CD4-positive, alpha-beta T cell (primary cell): ENCODE data around the gene SUCLG2. TPM values are rescaled to one million over a fixed set of nuclear protein-coding genes. Genes with fewer than 3 reads are reported as not detected.

Experiments
- ATAC-seq: fragments of 200-7000 bp; cut with Tn5 transposase; one replicate; pipeline ENCODE4 v1.10.0; 2022; ENCODE audit warnings: mild to moderate bottlenecking; ENCODE audit not compliant: poor library complexity
- CTCF ChIA-PET: fragments of 350-600 bp; sonication (Branson Sonifier 250); formaldehyde crosslinking; loops from one replicate; lab custom pipeline; 2021; ENCODE audit warnings: antibody characterized with exemption, inconsistent platforms; lab: Charles Lee
- POLR2A ChIA-PET: fragments of 350-600 bp; sonication (Branson Sonifier 250); formaldehyde crosslinking; loops from one replicate; lab custom pipeline; 2021; ENCODE audit warnings: antibody characterized with exemption, inconsistent platforms; lab: Charles Lee
- DNase-seq, 14 experiments: peaks; one replicate each; pipeline ENCODE4 v3.0.0-alpha.2; 2013 to 2020; ENCODE audit warnings: mixed read lengths in 2 of 14
- H3K27ac ChIP-seq, 2 donors: one replicate each; pipeline versions ENCODE4 v1.5.1 to v1.7.0; 2013; ENCODE audit warnings: low read length in 2 of 2, low read depth in 1 of 2, mild to moderate bottlenecking in 1 of 2
- H3K27me3 ChIP-seq, 2 experiments: 1 replicate in 1 of 2; 2 replicates in 1 of 2; pipeline versions ENCODE4 v1.6.1 to v1.7.0; 2013; ENCODE audit warnings: low read length in 2 of 2, control low read depth in 1 of 2, mild to moderate bottlenecking in 1 of 2, moderate library complexity in 1 of 2; ENCODE audit not compliant: insufficient read depth in 2 of 2, control insufficient read depth in 1 of 2
- H3K36me3 ChIP-seq: one replicate; pipeline ENCODE4 v1.6.1; 2013; ENCODE audit warnings: low read length, control low read depth; ENCODE audit not compliant: insufficient read depth
- H3K4me1 ChIP-seq: one replicate; pipeline ENCODE4 v1.6.1; 2013; ENCODE audit warnings: low read length, control low read depth; ENCODE audit not compliant: insufficient read depth
- H3K4me3 ChIP-seq: one replicate; pipeline ENCODE4 v1.5.1; 2013; ENCODE audit warnings: mild to moderate bottlenecking, low read length, moderate library complexity
- H3K9me3 ChIP-seq, 2 experiments: 1 replicate in 1 of 2; 2 replicates in 1 of 2; pipeline versions ENCODE4 v1.6.1 to v1.7.0; 2013; ENCODE audit warnings: low read length in 2 of 2, mild to moderate bottlenecking in 2 of 2, control low read depth in 1 of 2, moderate library complexity in 1 of 2; ENCODE audit not compliant: control insufficient read depth in 1 of 2, insufficient read depth in 1 of 2
- H3K27ac Mint-ChIP-seq: one replicate; pipeline ENCODE4 v1.8.0; 2020; ENCODE audit warnings: mixed read lengths
- H3K27me3 Mint-ChIP-seq: one replicate; pipeline ENCODE4 v1.8.0; 2021; ENCODE audit warnings: mixed read lengths
- H3K36me3 Mint-ChIP-seq: one replicate; pipeline ENCODE4 v1.8.0; 2021; ENCODE audit warnings: low read depth, mixed read lengths
- H3K4me1 Mint-ChIP-seq: one replicate; pipeline ENCODE4 v1.8.0; 2021; ENCODE audit warnings: low read depth, mixed read lengths
- H3K4me3 Mint-ChIP-seq: one replicate; pipeline ENCODE4 v1.8.0; 2020; ENCODE audit warnings: mild to moderate bottlenecking, mixed read lengths
- H3K9me3 Mint-ChIP-seq: one replicate; pipeline ENCODE4 v1.8.0; 2020; ENCODE audit warnings: mixed read lengths
- intact Hi-C, 2 experiments: fragments of 100-400 bp; cut with DNase I in 1 of 2; cut with micrococcal nuclease in 1 of 2; formaldehyde crosslinking; loops; one replicate each; pipeline versions ENCODE4 v1.15.1 to v1.9.0; 2023 to 2025; cut with DNase I, micrococcal nuclease
- total RNA-seq, 174 experiments: library from RNA in 2 of 174; stranded (reverse) in 2 of 174; gene quantifications; one replicate each; pipeline ENCODE4 v1.2.3 and lab custom pipeline; 2021 to 2026
- TF ChIP-seq, protein P1 (sequence below): fragments of 200-600 bp; IDR thresholded peaks from one replicate; pipeline ENCODE4 v1.8.0; 2022; ENCODE audit warnings: antibody characterized with exemption, mild to moderate bottlenecking

The SUCLG2 gene
- total RNA-seq, 2 experiments from 2014 or later: 51.7 to 52.4 TPM

DNA sequence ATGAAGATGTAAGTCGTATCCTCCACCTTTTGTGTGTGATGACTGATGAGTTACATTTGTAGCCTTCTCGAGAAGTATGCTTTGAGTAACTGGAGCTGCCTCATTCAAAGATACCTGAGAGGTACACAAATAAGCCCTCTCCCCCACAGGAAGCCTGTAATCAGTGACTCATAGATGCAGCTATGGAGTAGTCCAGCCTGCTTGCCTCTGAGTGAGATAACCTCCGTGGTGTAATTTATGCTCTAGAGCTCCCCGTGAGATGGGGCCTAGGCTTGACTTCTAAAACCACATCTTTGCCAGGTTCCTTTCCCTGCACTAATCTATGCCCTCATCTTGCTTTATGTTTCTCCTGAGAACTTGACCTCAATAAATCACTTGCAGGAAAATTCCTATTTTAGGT, 291.7 kb downstream of the SUCLG2 start:
- ChIA-PET POLR2A (no interaction called here), CTCF (no interaction called here)
- H3K9me3 ChIP-seq: no peaks in the 10 kb centered on the region
- H3K4me1 ChIP-seq: peaks cover 6% of the 10 kb centered on the region
- no peaks in the 10 kb centered on the region for H3K36me3 ChIP-seq
- H3K9me3 Mint-ChIP-seq: peaks cover 2% of the 10 kb centered on the region
- TF ChIP-seq, protein P1, sequence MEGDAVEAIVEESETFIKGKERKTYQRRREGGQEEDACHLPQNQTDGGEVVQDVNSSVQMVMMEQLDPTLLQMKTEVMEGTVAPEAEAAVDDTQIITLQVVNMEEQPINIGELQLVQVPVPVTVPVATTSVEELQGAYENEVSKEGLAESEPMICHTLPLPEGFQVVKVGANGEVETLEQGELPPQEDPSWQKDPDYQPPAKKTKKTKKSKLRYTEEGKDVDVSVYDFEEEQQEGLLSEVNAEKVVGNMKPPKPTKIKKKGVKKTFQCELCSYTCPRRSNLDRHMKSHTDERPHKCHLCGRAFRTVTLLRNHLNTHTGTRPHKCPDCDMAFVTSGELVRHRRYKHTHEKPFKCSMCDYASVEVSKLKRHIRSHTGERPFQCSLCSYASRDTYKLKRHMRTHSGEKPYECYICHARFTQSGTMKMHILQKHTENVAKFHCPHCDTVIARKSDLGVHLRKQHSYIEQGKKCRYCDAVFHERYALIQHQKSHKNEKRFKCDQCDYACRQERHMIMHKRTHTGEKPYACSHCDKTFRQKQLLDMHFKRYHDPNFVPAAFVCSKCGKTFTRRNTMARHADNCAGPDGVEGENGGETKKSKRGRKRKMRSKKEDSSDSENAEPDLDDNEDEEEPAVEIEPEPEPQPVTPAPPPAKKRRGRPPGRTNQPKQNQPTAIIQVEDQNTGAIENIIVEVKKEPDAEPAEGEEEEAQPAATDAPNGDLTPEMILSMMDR: no peak
- H3K4me3 Mint-ChIP-seq: no peak overlapping the region
- no peak for ATAC-seq
- H3K4me3 ChIP-seq: no peak overlapping the region
- no peak for DNase-seq
- peaks cover 15% of the 10 kb centered on the region for H3K4me1 Mint-ChIP-seq
- H3K36me3 Mint-ChIP-seq: no peaks in the 10 kb centered on the region
- H3K27me3 Mint-ChIP-seq: no peaks in the 10 kb centered on the region
- intact Hi-C loops: no loop called here
- H3K27ac Mint-ChIP-seq: no peak overlapping the region
- no peak overlapping the region for H3K27ac ChIP-seq
- no peaks in the 10 kb centered on the region for H3K27me3 ChIP-seq

DNA sequence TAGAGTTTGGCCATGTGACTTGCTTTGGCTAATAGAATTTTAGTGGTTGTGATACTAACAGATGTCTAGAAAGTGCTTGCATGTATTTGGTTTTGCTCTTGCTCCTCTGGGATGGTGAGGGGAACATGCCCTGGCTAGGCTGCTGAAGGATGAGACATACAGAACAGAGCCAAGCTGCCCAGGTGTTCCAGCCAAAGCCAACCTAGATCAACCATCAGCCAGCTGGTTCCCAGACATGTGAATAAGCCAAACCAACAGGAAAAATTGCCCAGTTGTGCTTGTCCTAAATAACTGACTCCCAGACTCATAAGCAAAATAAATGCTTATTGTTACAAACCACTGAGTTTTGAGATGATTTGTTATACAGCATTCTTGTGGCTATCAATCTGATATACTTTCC, 292.6 kb downstream of the SUCLG2 start:
- Histone ChIP-seq H3K4me3 (no peak overlapping the region), H3K4me1 (peaks cover 6% of the 10 kb centered on the region), H3K36me3 (no peaks in the 10 kb centered on the region), H3K27ac (no peak overlapping the region), H3K9me3 (no peaks in the 10 kb centered on the region), H3K27me3 (no peaks in the 10 kb centered on the region)
- no peak for DNase-seq
- no peaks in the 10 kb centered on the region for H3K36me3 Mint-ChIP-seq
- ATAC-seq: no peak
- TF ChIP-seq, protein P1: no peak
- ChIA-PET POLR2A (no interaction called here), CTCF (no interaction called here)
- H3K9me3 Mint-ChIP-seq: no peaks in the 10 kb centered on the region
- no peak overlapping the region for H3K4me3 Mint-ChIP-seq
- peaks cover 15% of the 10 kb centered on the region for H3K4me1 Mint-ChIP-seq
- H3K27me3 Mint-ChIP-seq: no peaks in the 10 kb centered on the region
- intact Hi-C loops: no loop called here
- no peak overlapping the region for H3K27ac Mint-ChIP-seq

DNA sequence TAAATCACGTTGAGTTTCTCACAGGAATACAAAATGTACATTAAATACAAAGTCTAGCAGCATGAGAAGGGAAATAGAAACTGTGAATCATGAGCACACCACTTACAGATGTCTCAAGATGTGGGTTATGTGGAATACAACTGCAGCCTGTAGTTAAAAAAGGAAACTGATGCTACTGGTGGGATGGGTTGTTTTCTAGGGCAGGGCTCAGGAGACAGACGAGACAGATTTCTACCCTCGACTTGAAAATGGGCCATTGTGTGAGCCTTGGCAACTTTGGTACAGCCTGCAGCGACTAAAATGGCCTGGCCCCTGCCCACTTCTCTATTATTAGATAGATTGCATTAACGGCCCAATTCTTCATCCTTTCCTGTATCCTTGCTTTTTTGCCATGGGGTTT, 293.1 kb downstream of the SUCLG2 start:
- no peaks in the 10 kb centered on the region for H3K36me3 ChIP-seq
- ChIA-PET CTCF (no interaction called here), POLR2A (no interaction called here)
- no peak overlapping the region for H3K27ac Mint-ChIP-seq
- intact Hi-C loops: no loop called here
- no peaks in the 10 kb centered on the region for H3K36me3 Mint-ChIP-seq
- H3K27me3 ChIP-seq: no peaks in the 10 kb centered on the region
- DNase-seq (no peak), ATAC-seq (no peak)
- no peaks in the 10 kb centered on the region for H3K9me3 Mint-ChIP-seq
- no peaks in the 10 kb centered on the region for H3K27me3 Mint-ChIP-seq
- H3K27ac ChIP-seq: no peak overlapping the region
- H3K4me3 Mint-ChIP-seq: no peak overlapping the region
- H3K4me3 ChIP-seq: no peak overlapping the region
- peaks cover 6% of the 10 kb centered on the region for H3K4me1 ChIP-seq
- TF ChIP-seq, protein P1: no peak
- H3K4me1 Mint-ChIP-seq: peaks cover 15% of the 10 kb centered on the region
- no peaks in the 10 kb centered on the region for H3K9me3 ChIP-seq
